GM23248 (cell line): ENCODE results near the gene RNASET2. TPM values are rescaled to one million over a fixed set of nuclear protein-coding genes. Genes with fewer than 3 reads are reported as not detected.

Source experiments
- DNase-seq: peaks from one replicate; pipeline ENCODE4 v3.0.0-alpha.2; 2015
- H2AFZ ChIP-seq: fragments of 200-600 bp; sonication (generic); 2 replicates; pipeline ENCODE4 v1.6.1; 2016; ENCODE audit warnings: antibody characterized with exemption
- H3F3A ChIP-seq: fragments of 200-600 bp; sonication (generic); 2 replicates; pipeline ENCODE4 v1.6.1; 2016; ENCODE audit warnings: mild to moderate bottlenecking, antibody characterized with exemption, mixed run types; ENCODE audit not compliant: insufficient read depth
- H3K27ac ChIP-seq: fragments of 200-600 bp; sonication (generic); 2 replicates; pipeline ENCODE4 v1.5.1; 2016; ENCODE audit warnings: mild to moderate bottlenecking
- H3K27me3 ChIP-seq: fragments of 200-600 bp; sonication (generic); replicated peaks from 2 replicates; pipeline ENCODE4 v1.6.1; 2016; ENCODE audit warnings: mild to moderate bottlenecking; ENCODE audit not compliant: insufficient read depth
- H3K36me3 ChIP-seq: fragments of 200-600 bp; sonication (generic); 2 replicates; pipeline ENCODE4 v1.6.1; 2016; ENCODE audit warnings: low read depth, mild to moderate bottlenecking
- H3K4me1 ChIP-seq: fragments of 200-600 bp; sonication (generic); 2 replicates; pipeline ENCODE4 v1.6.1; 2016; ENCODE audit warnings: mild to moderate bottlenecking; ENCODE audit not compliant: insufficient read depth
- H3K4me2 ChIP-seq: fragments of 200-600 bp; sonication (generic); one replicate; pipeline ENCODE4 v1.6.1; 2016; ENCODE audit warnings: mild to moderate bottlenecking; ENCODE audit not compliant: unreplicated experiment
- H3K4me3 ChIP-seq: fragments of 200-600 bp; sonication (generic); 2 replicates; pipeline ENCODE4 v1.5.1; 2016; ENCODE audit warnings: mild to moderate bottlenecking
- H3K79me2 ChIP-seq: fragments of 200-600 bp; sonication (generic); 2 replicates; pipeline ENCODE4 v1.6.1; 2016; ENCODE audit warnings: mild to moderate bottlenecking; ENCODE audit not compliant: insufficient read depth
- H3K9ac ChIP-seq: fragments of 200-600 bp; sonication (generic); 2 replicates; pipeline ENCODE4 v1.6.1; 2016; ENCODE audit warnings: mild to moderate bottlenecking
- H3K9me2 ChIP-seq: fragments of 200-600 bp; sonication (generic); 2 replicates; pipeline ENCODE4 v1.6.1; 2016; ENCODE audit warnings: mixed run types, mild to moderate bottlenecking, moderate library complexity; ENCODE audit not compliant: insufficient read depth
- H3K9me3 ChIP-seq: fragments of 200-600 bp; sonication (generic); one replicate; pipeline ENCODE4 v1.6.1; 2017; ENCODE audit warnings: low read depth
- H4K20me1 ChIP-seq: fragments of 200-600 bp; sonication (generic); 2 replicates; pipeline ENCODE4 v1.6.0; 2016; ENCODE audit not compliant: insufficient read depth
- EZH2 ChIP-seq: fragments of 200-600 bp; sonication (generic); IDR thresholded peaks from 2 replicates; pipeline ENCODE4 v1.6.1; 2018; ENCODE audit warnings: antibody characterized with exemption, mild to moderate bottlenecking; ENCODE audit not compliant: insufficient read depth, poor library complexity, severe bottlenecking
- EZH2phosphoT487 ChIP-seq: fragments of 200-600 bp; sonication (generic); IDR thresholded peaks from 2 replicates; pipeline ENCODE4 v1.6.1; 2018; ENCODE audit warnings: antibody characterized with exemption, moderate library complexity, mild to moderate bottlenecking, low read depth; ENCODE audit not compliant: insufficient read depth
- WGBS, 2 experiments: methylation state at CpG; one replicate each; pipeline ENCODE4 v1.1.6; 2015 to 2017; ENCODE audit warnings: low lambda C conversion rate in 2 of 2, low coverage in 1 of 2; ENCODE audit errors: missing lambda C conversion rate in 2 of 2; 5-methylcytosine and 5-hydroxymethylcytosine counted together
- in situ Hi-C: fragments of 300-500 bp; cut with MboI; formaldehyde crosslinking; loops from 2 replicates; pipeline ENCODE4 v1.15.0; 2020
- polyA plus RNA-seq: library from polyadenylated mRNA; unstranded; fragments of >200 nt; fragmentation: Nextera tagmentation; extraction: Ambion mirVana; gene quantifications from 2 replicates; pipeline ENCODE4 v1.2.1, GENCODE V29; 2016
- total RNA-seq: library from RNA; depleted of rRNA; stranded (reverse); fragments of >200 nt; shearing (Covaris generic); gene quantifications from 2 replicates; pipeline ENCODE4 v1.2.3, GENCODE V29; 2014

Gene RNASET2
- total and polyA plus RNA-seq, 2 experiments from 2014 or later = 26.8 to 34.4 TPM

GRCh38 chr6:166972101-166972500, 15.8 kb upstream of the RNASET2 start:
- no peak for DNase-seq
- Histone ChIP-seq H3K4me1 (no peaks in the 10 kb centered on the region), H3K4me3 (no peak overlapping the region), H3K27ac (no peak overlapping the region), H3K4me2 (no peak overlapping the region), H3K9ac (no peak overlapping the region), H3K9me3 (no peaks in the 10 kb centered on the region), H3K27me3 (no peaks in the 10 kb centered on the region), H2AFZ (no peak overlapping the region), H3K79me2 (no peaks in the 10 kb centered on the region), H4K20me1 (no peaks in the 10 kb centered on the region), H3K9me2 (no peaks in the 10 kb centered on the region), H3K36me3 (no peaks in the 10 kb centered on the region), H3F3A (no peaks in the 10 kb centered on the region)
- no peak for TF ChIP-seq EZH2phosphoT487
- no peak for TF ChIP-seq EZH2
- in situ Hi-C loops = no loop called here
- 96 to 100% methylated on average over 2 of the region's 2 CpGs for WGBS, 2 experiments

- no peaks in the 10 kb centered on the region for H3K9me3 ChIP-seq
- no peaks in the 10 kb centered on the region for H3K36me3 ChIP-seq
- no peaks in the 10 kb centered on the region for H4K20me1 ChIP-seq
- no peak overlapping the region for H3K4me3 ChIP-seq
- H3K27ac ChIP-seq = no peak overlapping the region
- no peak for DNase-seq
- in situ Hi-C loops = no loop called here
- no peaks in the 10 kb centered on the region for H3K4me1 ChIP-seq
- H3K27me3 ChIP-seq = no peaks in the 10 kb centered on the region
- no peak for TF ChIP-seq EZH2phosphoT487
- TF ChIP-seq EZH2 = no peak
- no peak overlapping the region for H2AFZ ChIP-seq
- no peak overlapping the region for H3K9ac ChIP-seq
- H3K9me2 ChIP-seq = no peaks in the 10 kb centered on the region
- 95 to 98% methylated on average over 8 of the region's 8 CpGs for WGBS, 2 experiments
- H3K4me2 ChIP-seq = no peak overlapping the region
- H3K79me2 ChIP-seq = no peaks in the 10 kb centered on the region
- no peaks in the 10 kb centered on the region for H3F3A ChIP-seq
These were observed 14.9 kb upstream of the RNASET2 start for GRCh38 chr6:166971271-166971670.

GRCh38 chr6:166970776-166971175, 14.4 kb upstream of the RNASET2 start:
- Histone ChIP-seq H3K9me3 (no peaks in the 10 kb centered on the region), H3K27me3 (no peaks in the 10 kb centered on the region), H3K4me1 (no peaks in the 10 kb centered on the region), H3K27ac (no peak overlapping the region), H3K4me2 (no peak overlapping the region), H3K79me2 (no peaks in the 10 kb centered on the region), H3K9me2 (no peaks in the 10 kb centered on the region), H3F3A (no peaks in the 10 kb centered on the region), H3K9ac (no peak overlapping the region), H4K20me1 (no peaks in the 10 kb centered on the region), H2AFZ (no peak overlapping the region), H3K36me3 (no peaks in the 10 kb centered on the region), H3K4me3 (no peak overlapping the region)
- TF ChIP-seq EZH2 = no peak
- no peak for TF ChIP-seq EZH2phosphoT487
- in situ Hi-C loops = no loop called here
- no peak for DNase-seq
- WGBS, 2 experiments = 93 to 95% methylated on average over 13 to 17 of the region's 17 CpGs

GRCh38 chr6:166970091-166970490, 13.7 kb upstream of the RNASET2 start:
- H3K27me3 ChIP-seq = no peaks in the 10 kb centered on the region
- TF ChIP-seq EZH2 = no peak
- no peak for TF ChIP-seq EZH2phosphoT487

GRCh38 chr6:166969390-166970002, 13.1 kb upstream of the RNASET2 start:
- H3K9me3 ChIP-seq = no peaks in the 10 kb centered on the region
- no peak overlapping the region for H3K9ac ChIP-seq
- H3K79me2 ChIP-seq = no peaks in the 10 kb centered on the region
- H3K4me3 ChIP-seq = no peak overlapping the region
- H2AFZ ChIP-seq = no peak overlapping the region
- TF ChIP-seq EZH2 (no peak), EZH2phosphoT487 (no peak)
- no peaks in the 10 kb centered on the region for H3K4me1 ChIP-seq
- WGBS, 2 experiments = 40 to 44% methylated on average over 8 of the region's 8 CpGs
- H3K4me2 ChIP-seq = no peak overlapping the region
- no peaks in the 10 kb centered on the region for H3K9me2 ChIP-seq
- H3K36me3 ChIP-seq = no peaks in the 10 kb centered on the region
- no peak overlapping the region for H3K27ac ChIP-seq
- in situ Hi-C loops = no loop called here
- no peak for DNase-seq
- no peaks in the 10 kb centered on the region for H4K20me1 ChIP-seq
- no peaks in the 10 kb centered on the region for H3K27me3 ChIP-seq
- no peaks in the 10 kb centered on the region for H3F3A ChIP-seq

More at GRCh38 chr6:166970091-166970490, 13.7 kb upstream of the RNASET2 start:
- Histone ChIP-seq H3K4me1 (no peaks in the 10 kb centered on the region), H2AFZ (no peak overlapping the region), H4K20me1 (no peaks in the 10 kb centered on the region), H3K9me3 (no peaks in the 10 kb centered on the region), H3K36me3 (no peaks in the 10 kb centered on the region), H3K27ac (no peak overlapping the region), H3K9me2 (no peaks in the 10 kb centered on the region), H3K9ac (no peak overlapping the region), H3F3A (no peaks in the 10 kb centered on the region), H3K79me2 (no peaks in the 10 kb centered on the region), H3K4me2 (no peak overlapping the region), H3K4me3 (no peak overlapping the region)
- no peak for DNase-seq
- in situ Hi-C loops = no loop called here
